ENCODE data around the gene P2RY1.
"Not testable (repeated sequence)": the region's sequence is repeated elsewhere in the genome, so short reads cannot be mapped to it uniquely, and the experiment has no call there.

Gene P2RY1

DNA sequence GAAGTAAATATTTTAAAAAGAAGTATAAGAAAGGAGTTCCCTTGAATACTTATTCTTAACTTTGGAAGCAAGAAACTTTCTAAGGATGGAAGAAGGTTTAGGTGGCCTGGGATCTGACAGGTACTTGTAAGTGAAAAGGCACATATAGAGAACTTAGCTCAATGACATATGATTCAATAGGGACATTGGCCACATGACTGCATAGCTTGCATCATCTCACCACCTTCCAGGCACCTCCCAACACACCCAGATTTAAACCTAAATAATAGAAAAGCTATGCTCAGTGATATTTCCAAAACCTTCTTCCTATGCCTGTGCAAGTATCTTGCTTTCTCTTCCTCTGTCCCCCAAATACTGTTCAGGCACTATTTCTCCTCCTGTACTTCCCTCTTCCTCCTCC lies 4.7 kb upstream of the P2RY1 start:
- H3K27me3 Mint-ChIP-seq = peaks cover 15% of the 10 kb centered on the region

DNA sequence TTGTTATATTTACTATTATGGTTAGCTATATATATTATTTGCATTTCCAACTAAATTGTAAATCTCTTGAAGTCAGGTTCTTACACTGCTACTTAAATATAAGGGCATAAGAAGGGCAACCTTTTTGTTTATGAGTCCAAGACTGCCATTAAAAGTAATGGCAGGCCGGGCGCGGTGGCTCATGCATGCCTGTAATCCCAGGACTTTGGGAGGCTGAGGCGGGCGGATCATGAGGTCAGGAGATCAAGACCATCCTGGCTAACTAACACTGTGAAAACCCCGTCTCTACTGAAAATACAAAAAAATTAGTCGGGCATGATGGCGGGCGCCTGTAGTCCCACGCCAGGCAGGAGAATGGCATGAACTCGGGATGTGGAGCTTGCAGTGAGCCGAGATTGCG lies 2.9 kb upstream of the P2RY1 start:
- no peak overlapping the region for H3K4me3 Mint-ChIP-seq
- H3K4me1 Mint-ChIP-seq = peaks cover 21% of the 10 kb centered on the region
- no peak for ATAC-seq
- no peaks in the 10 kb centered on the region for H3K9me3 Mint-ChIP-seq
- H3K27ac Mint-ChIP-seq = no peak overlapping the region
- peaks cover 28% of the 10 kb centered on the region for H3K27me3 Mint-ChIP-seq
- H3K36me3 Mint-ChIP-seq = no peaks in the 10 kb centered on the region

More for the DNA sequence above, 4.7 kb upstream of the P2RY1 start:
- Mint-ChIP-seq H3K4me3 (no peak overlapping the region), H3K4me1 (peaks cover 12% of the 10 kb centered on the region), H3K27ac (no peak overlapping the region), H3K9me3 (no peaks in the 10 kb centered on the region), H3K36me3 (no peaks in the 10 kb centered on the region)
- ATAC-seq = no peak

DNA sequence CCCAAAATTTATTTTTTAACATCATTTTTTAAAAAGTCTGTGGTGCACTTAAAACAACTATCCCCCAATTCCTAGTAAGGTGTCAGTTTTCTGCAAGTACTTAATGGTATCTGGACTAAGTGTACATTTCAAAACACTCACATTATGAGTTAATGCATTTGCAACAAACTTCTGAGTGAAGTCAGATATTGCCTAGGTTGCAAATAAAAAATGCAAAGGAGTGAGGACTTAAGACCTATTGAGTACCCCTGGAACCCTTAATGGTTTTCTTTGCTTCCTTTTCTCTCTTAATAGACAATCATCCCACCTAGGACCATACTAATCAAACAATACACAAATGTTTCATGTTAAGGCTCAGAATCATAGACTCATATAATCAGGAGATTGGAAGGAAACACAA lies 1.8 kb upstream of the P2RY1 start:
- no peaks in the 10 kb centered on the region for H3K36me3 Mint-ChIP-seq
- H3K9me3 Mint-ChIP-seq = no peaks in the 10 kb centered on the region
- peaks cover 36% of the 10 kb centered on the region for H3K27me3 Mint-ChIP-seq
- no peak overlapping the region for H3K27ac Mint-ChIP-seq
- no peak overlapping the region for H3K4me3 Mint-ChIP-seq
- peaks cover 21% of the 10 kb centered on the region for H3K4me1 Mint-ChIP-seq
- ATAC-seq = no peak

DNA sequence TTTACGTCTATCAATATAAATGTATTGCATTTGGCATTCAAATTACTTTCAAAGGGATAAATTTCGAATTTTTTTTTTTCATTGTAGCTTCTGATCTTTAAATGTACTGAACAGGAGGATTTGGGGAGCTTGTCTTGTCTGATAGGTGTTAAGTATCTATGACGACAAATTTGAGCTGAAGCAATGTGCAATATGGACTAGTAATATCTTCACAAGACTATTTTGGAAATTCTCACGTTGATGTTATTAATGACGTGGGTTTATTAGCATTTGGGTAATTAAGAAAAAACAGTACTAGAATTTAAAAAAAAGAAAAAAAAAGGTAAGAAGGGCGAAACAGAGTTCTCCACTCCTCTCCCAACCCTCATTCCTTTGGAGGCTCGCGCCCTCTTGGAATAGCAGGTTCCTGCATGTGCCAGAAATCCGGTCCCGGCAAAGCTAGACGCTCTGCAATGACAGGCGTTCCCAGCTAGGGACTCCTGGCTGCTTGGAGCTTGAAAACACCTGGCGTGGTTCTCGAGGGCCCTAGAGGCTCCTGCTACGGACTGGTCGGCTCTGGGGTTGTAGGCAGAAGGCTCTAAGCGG lies 648 bp upstream of the P2RY1 start:
- H3K27me3 Mint-ChIP-seq = peaks cover 36% of the 10 kb centered on the region
- H3K27ac Mint-ChIP-seq = no peak overlapping the region

DNA sequence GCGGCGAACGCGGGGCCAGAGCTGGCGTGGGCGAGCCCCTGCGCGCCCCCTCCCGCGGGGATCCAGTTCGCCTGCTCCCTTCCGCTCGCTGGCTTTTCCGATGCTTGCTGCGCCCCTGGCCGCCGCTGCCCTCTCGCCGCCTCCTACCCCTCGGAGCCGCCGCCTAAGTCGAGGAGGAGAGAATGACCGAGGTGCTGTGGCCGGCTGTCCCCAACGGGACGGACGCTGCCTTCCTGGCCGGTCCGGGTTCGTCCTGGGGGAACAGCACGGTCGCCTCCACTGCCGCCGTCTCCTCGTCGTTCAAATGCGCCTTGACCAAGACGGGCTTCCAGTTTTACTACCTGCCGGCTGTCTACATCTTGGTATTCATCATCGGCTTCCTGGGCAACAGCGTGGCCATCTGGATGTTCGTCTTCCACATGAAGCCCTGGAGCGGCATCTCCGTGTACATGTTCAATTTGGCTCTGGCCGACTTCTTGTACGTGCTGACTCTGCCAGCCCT lies 721 bp downstream of the P2RY1 start:
- no peaks in the 10 kb centered on the region for H3K36me3 Mint-ChIP-seq
- H3K4me3 Mint-ChIP-seq = peak overlapping the region; percentile 66
- H3K27ac Mint-ChIP-seq = no peak overlapping the region
- H3K9me3 Mint-ChIP-seq = no peaks in the 10 kb centered on the region
- peaks cover 36% of the 10 kb centered on the region for H3K27me3 Mint-ChIP-seq
- no peak for ATAC-seq
- peaks cover 21% of the 10 kb centered on the region for H3K4me1 Mint-ChIP-seq

More for the DNA sequence above, 648 bp upstream of the P2RY1 start:
- no peak for ATAC-seq
- Mint-ChIP-seq H3K4me3 (peak overlapping the region; percentile 78), H3K36me3 (no peaks in the 10 kb centered on the region), H3K4me1 (peaks cover 21% of the 10 kb centered on the region), H3K9me3 (no peaks in the 10 kb centered on the region)

DNA sequence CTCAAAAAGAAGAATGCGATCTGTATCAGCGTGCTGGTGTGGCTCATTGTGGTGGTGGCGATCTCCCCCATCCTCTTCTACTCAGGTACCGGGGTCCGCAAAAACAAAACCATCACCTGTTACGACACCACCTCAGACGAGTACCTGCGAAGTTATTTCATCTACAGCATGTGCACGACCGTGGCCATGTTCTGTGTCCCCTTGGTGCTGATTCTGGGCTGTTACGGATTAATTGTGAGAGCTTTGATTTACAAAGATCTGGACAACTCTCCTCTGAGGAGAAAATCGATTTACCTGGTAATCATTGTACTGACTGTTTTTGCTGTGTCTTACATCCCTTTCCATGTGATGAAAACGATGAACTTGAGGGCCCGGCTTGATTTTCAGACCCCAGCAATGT lies 1.3 kb downstream of the P2RY1 start:
- peaks cover 36% of the 10 kb centered on the region for H3K27me3 Mint-ChIP-seq
- H3K36me3 Mint-ChIP-seq = no peaks in the 10 kb centered on the region
- H3K4me1 Mint-ChIP-seq = peaks cover 21% of the 10 kb centered on the region

DNA sequence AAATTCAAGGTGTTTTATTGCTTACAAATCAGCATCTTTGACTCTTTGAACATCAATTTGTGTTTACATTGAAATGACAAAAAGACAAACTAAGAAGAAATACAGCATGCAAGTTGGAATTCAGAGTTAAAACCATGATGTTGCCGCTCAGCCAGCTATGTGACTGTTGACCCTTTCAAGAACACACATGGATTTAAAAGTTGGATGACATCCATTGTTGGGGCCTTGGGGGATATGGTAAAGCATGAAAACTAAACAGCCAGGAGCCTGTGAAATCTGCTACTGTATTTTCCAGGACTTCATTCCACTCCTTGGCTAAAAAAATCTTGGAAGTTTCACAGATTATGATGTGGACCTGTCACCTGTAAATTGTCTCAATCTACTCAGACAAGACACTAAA lies 4.6 kb downstream of the P2RY1 start:
- Mint-ChIP-seq H3K36me3 (no peaks in the 10 kb centered on the region), H3K4me3 (no peak overlapping the region), H3K27me3 (peaks cover 28% of the 10 kb centered on the region), H3K27ac (no peak overlapping the region), H3K9me3 (no peaks in the 10 kb centered on the region), H3K4me1 (peaks cover 17% of the 10 kb centered on the region)
- no peak for ATAC-seq

More for the DNA sequence above, 1.3 kb downstream of the P2RY1 start:
- peak overlapping the region; percentile 66 for H3K4me3 Mint-ChIP-seq
- H3K27ac Mint-ChIP-seq = no peak overlapping the region
- H3K9me3 Mint-ChIP-seq = no peaks in the 10 kb centered on the region
- ATAC-seq = no peak

DNA sequence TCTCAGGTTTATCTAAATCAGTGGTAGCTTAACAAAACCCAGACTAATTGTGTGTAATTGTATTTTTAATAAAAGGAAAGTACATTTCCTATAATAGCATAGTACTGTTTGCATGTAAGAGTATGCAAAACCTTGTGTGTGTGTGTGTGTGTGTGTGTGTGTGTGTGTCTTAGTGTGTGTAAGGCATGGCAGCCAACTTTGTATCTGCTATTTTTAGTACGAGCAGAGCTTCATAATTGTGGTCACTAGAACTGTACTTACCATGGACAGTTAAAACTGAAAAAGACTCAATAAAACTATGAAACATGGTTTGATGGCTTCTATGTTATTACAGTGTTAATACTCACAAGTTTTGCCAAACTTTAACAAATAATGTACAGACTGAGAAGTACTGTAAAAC lies 6.2 kb downstream of the P2RY1 start:
- Mint-ChIP-seq H3K27me3 (peaks cover 12% of the 10 kb centered on the region), H3K4me1 (peaks cover 2% of the 10 kb centered on the region), H3K36me3 (no peaks in the 10 kb centered on the region), H3K9me3 (no peaks in the 10 kb centered on the region), H3K27ac (no peak overlapping the region), H3K4me3 (no peak overlapping the region)
- no peak for ATAC-seq

DNA sequence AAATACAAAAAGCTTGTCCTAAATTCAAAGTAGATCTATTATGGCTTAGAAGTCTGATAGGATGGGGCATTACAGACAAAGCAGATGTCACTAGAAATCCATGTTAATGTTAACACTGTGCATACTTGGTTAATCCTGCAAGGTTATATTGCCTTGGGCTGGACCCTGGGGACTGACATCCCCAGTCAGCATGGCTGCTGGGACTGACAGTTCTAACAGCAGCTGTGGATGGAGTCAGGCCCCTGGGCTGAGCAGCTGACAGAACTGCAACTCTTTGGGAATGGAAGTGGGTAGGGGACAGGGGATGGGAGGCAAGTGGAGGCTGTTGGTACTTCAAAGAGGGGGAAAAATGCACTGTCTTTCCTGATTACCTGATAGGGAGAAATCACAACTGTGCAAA lies 7.5 kb downstream of the P2RY1 start:
- H3K4me1 Mint-ChIP-seq = no peaks in the 10 kb centered on the region
- no peak overlapping the region for H3K27ac Mint-ChIP-seq
- H3K4me3 Mint-ChIP-seq = no peak overlapping the region
- H3K9me3 Mint-ChIP-seq = peaks cover 1% of the 10 kb centered on the region
- H3K27me3 Mint-ChIP-seq = peaks cover 5% of the 10 kb centered on the region
- no peaks in the 10 kb centered on the region for H3K36me3 Mint-ChIP-seq
- ATAC-seq = no peak

DNA sequence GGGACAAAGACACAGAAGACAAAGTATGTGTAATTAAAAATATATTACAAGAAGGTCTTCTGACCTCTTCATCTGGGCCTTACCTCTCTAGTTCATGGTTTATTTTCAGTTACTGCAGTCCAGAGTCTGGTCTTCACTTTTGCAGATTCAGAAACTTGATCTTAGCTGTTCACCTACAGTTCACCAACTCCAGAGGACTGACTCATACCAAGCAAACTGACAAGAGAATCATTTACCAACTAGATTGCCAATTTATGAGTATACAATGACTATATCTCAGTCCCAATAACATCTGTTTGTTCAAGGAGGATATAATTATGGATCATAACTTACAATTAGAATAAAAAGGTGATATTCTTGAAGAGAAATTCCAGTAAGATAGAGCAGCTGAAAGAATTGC lies 9.0 kb downstream of the P2RY1 start:
- Mint-ChIP-seq H3K36me3 (no peaks in the 10 kb centered on the region), H3K4me3 (no peak overlapping the region), H3K27ac (no peak overlapping the region), H3K9me3 (peaks cover 6% of the 10 kb centered on the region), H3K4me1 (no peaks in the 10 kb centered on the region), H3K27me3 (peaks cover 3% of the 10 kb centered on the region)
- ATAC-seq = no peak

DNA sequence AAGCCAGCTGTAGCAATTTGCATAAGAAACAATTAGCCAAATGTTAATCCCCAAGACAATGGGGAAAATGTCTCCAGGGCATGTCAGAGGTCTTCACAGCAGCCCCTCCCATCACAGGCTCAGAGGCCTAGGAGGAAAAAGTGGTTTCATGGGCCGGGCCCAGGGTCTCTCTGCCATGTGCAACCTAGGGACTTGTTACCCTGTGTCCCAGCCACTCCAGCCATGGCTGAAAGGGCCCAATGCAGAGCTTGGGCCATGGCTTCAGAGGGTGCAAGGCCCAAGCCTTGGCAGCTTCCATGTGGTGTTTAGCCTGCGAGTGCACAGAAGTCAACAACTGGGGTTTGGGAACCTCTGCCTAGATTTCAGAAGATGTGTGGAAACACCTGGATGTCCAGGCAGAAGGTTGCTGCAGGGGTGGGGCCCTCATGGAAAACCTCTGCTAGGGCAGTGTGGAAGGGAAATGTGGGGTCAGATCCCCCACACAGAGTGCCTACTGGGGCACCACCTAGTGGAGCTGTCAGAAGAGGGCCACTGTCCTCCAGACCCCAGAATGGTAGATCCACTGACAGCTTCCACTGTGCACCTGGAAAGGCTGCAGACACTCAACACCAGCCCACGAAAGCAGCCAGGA lies 11.8 kb downstream of the P2RY1 start:
- H3K27ac Mint-ChIP-seq, H3K27me3 Mint-ChIP-seq, ATAC-seq, H3K4me3 Mint-ChIP-seq, H3K4me1 Mint-ChIP-seq, H3K9me3 Mint-ChIP-seq, H3K36me3 Mint-ChIP-seq: not testable (repeated sequence)

DNA sequence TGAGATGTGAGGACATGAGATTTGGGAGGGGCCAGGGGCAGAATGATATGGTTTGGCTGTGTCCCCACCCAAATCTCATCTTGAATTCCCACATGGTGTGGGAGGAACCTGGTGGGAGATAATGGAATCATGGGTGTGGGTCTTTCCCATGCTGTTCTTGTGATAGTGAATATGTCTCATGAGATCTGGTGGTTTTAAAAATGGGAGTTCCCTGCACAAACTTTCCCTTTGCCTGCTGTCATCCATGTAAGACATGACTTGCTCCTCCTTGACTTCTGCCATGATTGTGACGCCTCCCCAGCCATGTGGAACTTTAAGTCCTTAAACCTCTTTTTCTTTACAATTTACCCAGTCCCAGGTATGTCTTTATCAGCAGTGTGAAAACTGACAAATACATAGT lies 12.7 kb downstream of the P2RY1 start:
- H3K4me1 Mint-ChIP-seq, H3K36me3 Mint-ChIP-seq, H3K27me3 Mint-ChIP-seq, H3K9me3 Mint-ChIP-seq, H3K27ac Mint-ChIP-seq, H3K4me3 Mint-ChIP-seq, ATAC-seq: not testable (repeated sequence)

DNA sequence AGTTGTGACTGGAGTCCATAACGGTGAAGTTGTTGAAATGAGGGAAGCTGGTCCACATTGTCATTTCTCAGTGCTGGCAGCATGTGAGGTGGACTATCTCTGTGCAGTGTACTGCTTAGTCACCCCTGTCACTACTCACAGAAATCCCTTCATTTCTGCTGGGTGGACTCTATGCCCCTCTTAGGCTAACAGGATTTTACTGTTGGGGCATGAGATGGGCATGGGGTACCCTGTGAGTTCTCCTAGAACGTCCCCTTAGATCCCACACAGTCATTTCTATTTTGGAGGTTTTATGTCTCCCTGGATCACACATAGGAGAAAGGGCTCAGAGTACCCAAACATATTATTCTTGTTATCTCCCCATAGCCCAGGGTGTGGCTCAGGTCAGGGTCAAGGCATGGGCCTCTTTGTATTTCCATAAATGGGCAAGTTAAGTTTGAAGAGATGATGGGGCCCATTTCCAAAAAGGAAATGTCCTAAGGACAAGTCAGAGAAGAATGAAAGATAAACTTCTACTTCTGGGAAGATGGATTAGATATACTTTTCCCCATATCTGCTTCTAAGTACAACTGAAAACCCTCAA lies 15.2 kb downstream of the P2RY1 start:
- no peak overlapping the region for H3K27ac Mint-ChIP-seq
- H3K4me3 Mint-ChIP-seq = no peak overlapping the region
- H3K4me1 Mint-ChIP-seq = no peaks in the 10 kb centered on the region
- H3K27me3 Mint-ChIP-seq = peaks cover 9% of the 10 kb centered on the region
- H3K9me3 Mint-ChIP-seq = peaks cover 6% of the 10 kb centered on the region
- no peaks in the 10 kb centered on the region for H3K36me3 Mint-ChIP-seq
- ATAC-seq = no peak

DNA sequence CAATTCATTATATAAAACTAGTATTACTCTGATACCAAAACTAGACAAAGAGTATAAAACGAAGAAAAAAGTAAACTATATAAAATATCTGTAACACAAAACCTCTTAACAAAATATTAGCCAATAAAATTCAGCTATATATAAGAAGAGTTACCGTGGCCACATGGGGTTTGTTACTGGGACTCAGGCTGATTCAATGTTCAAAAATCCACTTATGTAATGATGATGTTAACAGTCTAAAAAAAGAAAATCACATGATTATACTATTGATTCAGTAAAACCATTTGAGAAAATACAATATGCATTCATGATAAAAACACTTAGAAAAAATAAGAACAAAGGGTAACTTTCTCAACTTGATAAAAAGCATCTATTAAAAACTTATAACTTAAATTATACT lies 18.3 kb downstream of the P2RY1 start:
- no peak overlapping the region for H3K27ac Mint-ChIP-seq
- peaks cover 9% of the 10 kb centered on the region for H3K27me3 Mint-ChIP-seq
- no peaks in the 10 kb centered on the region for H3K4me1 Mint-ChIP-seq
- no peak for ATAC-seq
- H3K36me3 Mint-ChIP-seq = no peaks in the 10 kb centered on the region
- H3K4me3 Mint-ChIP-seq = no peak overlapping the region
- peaks cover 2% of the 10 kb centered on the region for H3K9me3 Mint-ChIP-seq

DNA sequence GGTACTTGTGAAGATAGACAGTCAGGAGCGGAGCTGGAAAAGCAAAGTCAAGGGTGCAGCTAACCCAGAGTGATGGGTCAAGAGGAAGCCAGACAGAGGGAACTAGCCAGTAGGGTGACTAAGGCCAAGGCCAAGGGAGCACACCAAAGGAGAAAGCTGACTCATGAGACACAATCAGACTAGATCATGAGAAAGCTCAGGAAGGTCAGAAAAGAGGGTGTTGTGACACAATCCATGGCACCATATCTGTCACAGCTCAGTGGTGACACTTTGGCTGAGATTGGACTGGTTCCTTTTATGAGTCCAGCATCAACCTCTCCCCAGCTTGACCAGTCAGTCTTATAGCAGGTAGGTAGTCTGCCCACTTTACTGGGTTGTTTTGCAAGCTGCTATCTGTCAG lies 22.2 kb downstream of the P2RY1 start:
- Mint-ChIP-seq H3K27me3 (no peaks in the 10 kb centered on the region), H3K4me3 (no peak overlapping the region), H3K36me3 (no peaks in the 10 kb centered on the region), H3K27ac (no peak overlapping the region), H3K4me1 (no peaks in the 10 kb centered on the region), H3K9me3 (peaks cover 2% of the 10 kb centered on the region)
- peak; percentile 45 for ATAC-seq

DNA sequence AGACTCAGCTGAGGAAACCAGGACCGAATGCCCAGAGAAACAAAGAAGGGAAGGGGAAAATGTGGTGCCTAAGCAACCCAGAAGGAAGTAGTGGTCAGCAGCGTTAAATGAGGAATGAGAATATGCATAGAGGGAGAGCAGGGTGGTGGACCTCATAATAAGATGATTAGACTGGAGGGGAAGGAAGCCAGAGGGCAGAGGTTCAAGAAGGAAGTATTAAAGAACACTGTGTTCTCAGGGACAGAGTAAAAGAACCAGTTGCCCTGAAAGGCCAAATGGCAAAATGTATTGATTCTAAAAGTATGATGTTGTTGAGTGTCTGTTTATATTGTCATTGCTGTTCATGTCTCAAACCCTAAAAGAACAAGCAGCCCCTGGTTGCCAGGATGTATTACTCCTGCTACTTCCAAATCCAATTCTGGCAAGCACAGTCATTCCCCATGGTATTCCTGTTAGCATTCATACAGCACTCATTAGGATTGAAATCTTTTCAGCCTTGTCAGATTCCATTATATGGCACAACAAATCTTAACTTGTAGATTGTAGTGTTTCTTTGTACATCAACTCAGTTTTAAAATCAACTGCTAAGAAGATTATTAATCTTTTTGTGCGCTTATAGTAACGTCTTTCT lies 23.4 kb downstream of the P2RY1 start:
- Mint-ChIP-seq H3K9me3 (peaks cover 2% of the 10 kb centered on the region), H3K36me3 (no peaks in the 10 kb centered on the region), H3K4me1 (no peaks in the 10 kb centered on the region), H3K4me3 (no peak overlapping the region), H3K27ac (no peak overlapping the region), H3K27me3 (no peaks in the 10 kb centered on the region)
- no peak for ATAC-seq
